Pancreas (tissue), 10 donors: ENCODE data around the gene PODN. TPM values are rescaled to one million over a fixed set of nuclear protein-coding genes. Genes with fewer than 3 reads are reported as not detected.

Experiments used
- ATAC-seq, 4 donors: fragments of 200-7000 bp; cut with Tn5 transposase; one replicate each; pipeline versions ENCODE4 v1.8.0 to v1.9.1; 2020; ENCODE audit warnings: mild to moderate bottlenecking in 4 of 4, moderate library complexity in 4 of 4
- DNase-seq, 6 donors: peaks; one replicate each; pipeline ENCODE4 v3.0.0-alpha.2; 2020
- FAIRE-seq: peaks from 2 replicates; lab custom pipeline; 2012; peaks lifted over from hg19 to GRCh38; lab: Jason Lieb, UNC
- H3K27ac ChIP-seq, 4 donors: fragments of 200-600 bp; sonication (generic); 1 replicate in 3 of 4; 2 replicates in 1 of 4; pipeline versions ENCODE4 v1.5.0 to v1.8.0; 2020
- H3K27me3 ChIP-seq, 4 donors: fragments of 200-600 bp; one replicate each; pipeline ENCODE4 v1.8.0; 2021
- H3K36me3 ChIP-seq, 3 donors: fragments of 200-600 bp; sonication (generic) in 1 of 3; one replicate each; pipeline versions ENCODE4 v1.5.0 to v1.8.0; 2020 to 2021
- H3K4me1 ChIP-seq, 3 donors: fragments of 200-600 bp; one replicate each; pipeline ENCODE4 v1.8.0; 2021
- H3K4me3 ChIP-seq, 4 donors: fragments of 200-600 bp; sonication (generic) in 2 of 4; one replicate each; pipeline versions ENCODE4 v1.5.0 to v1.8.0; 2020 to 2021
- H3K9me3 ChIP-seq, 4 donors: fragments of 200-600 bp; one replicate each; pipeline ENCODE4 v1.8.0; 2021
- CTCF ChIP-seq, 4 donors: fragments of 200-600 bp; sonication (generic) in 3 of 4; IDR thresholded peaks; one replicate each; pipeline versions ENCODE4 v1.5.0 to v1.8.0; 2021; ENCODE audit warnings: antibody characterized with exemption in 4 of 4
- WGBS, 2 donors: extraction: QIAGEN DNeasy Blood & Tissue Kit; methylation state at CpG; one replicate each; pipeline ENCODE4 v1.1.7; 2013; 5-methylcytosine and 5-hydroxymethylcytosine counted together
- intact Hi-C, 3 donors: fragments of 100-400 bp; cut with DNase I; formaldehyde crosslinking; loops; one replicate each; pipeline versions ENCODE4 v1.11.1 to v1.14.2; 2022
- polyA plus RNA-seq, 2 donors: library from polyadenylated mRNA; stranded (reverse); fragments of 200-250 nt; gene quantifications; one replicate each; pipeline ENCODE4 v1.2.3, GENCODE V29; 2013
- total RNA-seq, 6 donors: library from RNA; stranded (reverse); fragmentation: NEBNext Ultra II Directional in 4 of 6; extraction: Animal tissue kit (Norgen Biotek cat#: 25700) in 4 of 6; gene quantifications; one replicate each; pipeline versions ENCODE4 v1.2.1 to v1.2.4, GENCODE V29; 2021 to 2023
- donor health status: healthy with polysubstance abuse.
- donor health status: DM: no; HTN: no; CAD: no; lungs with moderate emphysema.
- donor health status: DM: no; HTN: no; CAD: no.
- donor health status: control.
- donor health status: control.
- donor health status: Bipolar disorder and iron deficiency.
- donor health status: DM: yes; HTN: yes; CAD: no.
- donor health status: DM: no; HTN: no; CAD: no.
- donor health status: DM: no; HTN: no; CAD: no.
- donor health status: DM: yes; HTN: yes; CAD: no.

Gene PODN
- total and polyA plus RNA-seq, 8 donors: 1.8 to 14.9 (median 10.2) TPM

DNA sequence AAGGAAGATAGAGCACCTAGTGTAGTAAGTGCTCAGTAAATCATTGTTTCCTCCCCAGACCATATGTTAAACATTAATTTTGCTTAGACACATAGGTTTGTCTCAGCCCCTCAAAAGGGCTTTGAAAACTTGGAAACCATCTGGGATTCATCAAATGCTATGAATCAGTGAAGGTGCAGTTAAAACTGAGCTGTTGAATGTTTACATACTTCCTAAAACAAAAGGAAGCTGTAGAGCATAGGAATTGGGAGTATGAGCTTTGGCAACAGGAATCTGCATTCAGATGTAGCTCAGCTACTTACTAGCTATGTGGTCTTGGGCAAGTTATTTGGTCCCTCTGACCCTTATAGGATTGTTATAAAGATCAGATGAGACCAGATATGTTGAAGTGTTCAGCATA lies 18.7 kb upstream of the PODN start:
- FAIRE-seq: no peak
- no peak overlapping the region for H3K4me3 ChIP-seq
- DNase-seq: no peak
- no peak for ATAC-seq
- no peak for TF ChIP-seq CTCF (IDR thresholded peaks at IDR 0.05)
- H3K9me3 ChIP-seq: no peaks in the 10 kb centered on the region
- no peaks in the 10 kb centered on the region for H3K27me3 ChIP-seq
- no peak overlapping the region for H3K27ac ChIP-seq
- H3K4me1 ChIP-seq: peaks cover 7 to 9% (median 8%) of the 10 kb centered on the region in 3 donors
- intact Hi-C loops: no loop called here
- H3K36me3 ChIP-seq: peaks cover 0 to 14% (median 0%) of the 10 kb centered on the region in 3 donors

DNA sequence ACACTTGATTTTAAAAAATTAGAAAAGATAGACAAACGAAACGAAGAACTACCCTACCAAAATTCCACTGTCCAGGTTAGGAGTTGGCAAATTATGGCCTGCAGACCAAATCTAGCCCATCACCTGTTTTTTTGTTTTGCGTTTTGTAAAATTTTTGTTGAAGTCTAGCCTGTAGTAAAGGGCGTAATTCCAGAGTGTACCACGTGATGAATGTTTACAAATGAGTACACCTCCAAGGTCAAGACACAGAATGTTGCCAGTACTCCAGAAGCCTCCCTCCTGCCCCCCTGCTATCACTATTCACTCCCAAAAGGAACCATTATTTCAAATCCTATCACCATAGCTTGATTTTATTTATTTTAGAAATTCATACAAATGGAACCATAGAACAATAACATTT lies 17.1 kb upstream of the PODN start:
- Histone ChIP-seq H3K9me3 (no peaks in the 10 kb centered on the region), H3K4me1 (peaks cover 7 to 9% (median 8%) of the 10 kb centered on the region in 3 donors), H3K4me3 (no peak overlapping the region), H3K27me3 (no peaks in the 10 kb centered on the region), H3K36me3 (peaks cover 0 to 11% (median 0%) of the 10 kb centered on the region in 3 donors), H3K27ac (no peak overlapping the region)
- FAIRE-seq: no peak
- intact Hi-C loops: no loop called here
- DNase-seq: no peak
- no peak for ATAC-seq
- WGBS, 2 donors: 64 to 67% methylated on average over 5 of the region's 5 CpGs
- TF ChIP-seq CTCF (IDR thresholded peaks at IDR 0.05): no peak

GRCh38 chr1:53046930-53047329 lies 15.1 kb upstream of the PODN start:
- no peak for TF ChIP-seq CTCF (IDR thresholded peaks at IDR 0.05)
- intact Hi-C loops: no loop called here
- DNase-seq: peak in 1 of 6 donors; percentile 30
- peaks cover 0 to 12% (median 4%) of the 10 kb centered on the region in 3 donors for H3K36me3 ChIP-seq
- 8 to 11% methylated on average over 2 of the region's 2 CpGs for WGBS, 2 donors
- no peak for FAIRE-seq
- peak; percentile 38 to 74 (median 65) for ATAC-seq
- H3K9me3 ChIP-seq: no peaks in the 10 kb centered on the region
- no peak overlapping the region for H3K4me3 ChIP-seq
- peaks cover 7 to 9% (median 8%) of the 10 kb centered on the region in 3 donors for H3K4me1 ChIP-seq
- no peak overlapping the region for H3K27ac ChIP-seq
- H3K27me3 ChIP-seq: no peaks in the 10 kb centered on the region

- H3K27ac ChIP-seq: no peak overlapping the region
- no peak for TF ChIP-seq CTCF (IDR thresholded peaks at IDR 0.05)
- ATAC-seq: peak in 2 of 4 donors; percentile 27 to 39
These were observed 14.0 kb upstream of the PODN start for GRCh38 chr1:53047737-53048736.

More at GRCh38 chr1:53047737-53048736, 14.0 kb upstream of the PODN start:
- peaks cover 7 to 9% (median 8%) of the 10 kb centered on the region in 3 donors for H3K4me1 ChIP-seq
- 81 to 82% methylated on average over 5 of the region's 5 CpGs for WGBS, 2 donors
- H3K27me3 ChIP-seq: no peaks in the 10 kb centered on the region
- intact Hi-C loops: no loop called here
- peaks cover 0 to 12% (median 5%) of the 10 kb centered on the region in 3 donors for H3K36me3 ChIP-seq
- H3K9me3 ChIP-seq: no peaks in the 10 kb centered on the region
- FAIRE-seq: no peak
- no peak overlapping the region for H3K4me3 ChIP-seq
- DNase-seq: no peak
